ENCODE data around the gene GCLC.

DNA sequence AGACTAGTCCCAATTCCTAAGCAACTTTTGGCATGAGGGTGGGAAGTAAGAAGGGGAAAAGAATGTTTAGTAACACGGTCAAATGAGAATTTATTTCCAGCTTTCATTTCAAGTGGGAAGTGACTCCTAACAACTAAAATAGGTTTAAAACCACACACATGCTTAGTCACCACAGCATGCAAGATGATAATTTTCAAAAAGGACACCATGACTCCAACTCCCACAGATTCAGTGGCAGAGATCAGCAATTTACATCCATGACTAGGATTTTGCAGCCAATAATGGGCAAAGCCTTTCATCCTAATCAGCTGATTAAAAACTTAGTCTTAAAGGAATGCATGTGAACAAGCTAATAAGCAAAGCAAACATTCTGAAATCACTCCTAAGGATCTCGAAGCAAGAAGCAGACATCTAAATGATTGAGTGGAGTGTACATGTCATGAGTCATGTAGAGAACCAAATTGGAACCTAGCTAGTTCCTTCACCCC lies 48.1 kb upstream of the GCLC start:
- TF ChIP-seq, protein P1, sequence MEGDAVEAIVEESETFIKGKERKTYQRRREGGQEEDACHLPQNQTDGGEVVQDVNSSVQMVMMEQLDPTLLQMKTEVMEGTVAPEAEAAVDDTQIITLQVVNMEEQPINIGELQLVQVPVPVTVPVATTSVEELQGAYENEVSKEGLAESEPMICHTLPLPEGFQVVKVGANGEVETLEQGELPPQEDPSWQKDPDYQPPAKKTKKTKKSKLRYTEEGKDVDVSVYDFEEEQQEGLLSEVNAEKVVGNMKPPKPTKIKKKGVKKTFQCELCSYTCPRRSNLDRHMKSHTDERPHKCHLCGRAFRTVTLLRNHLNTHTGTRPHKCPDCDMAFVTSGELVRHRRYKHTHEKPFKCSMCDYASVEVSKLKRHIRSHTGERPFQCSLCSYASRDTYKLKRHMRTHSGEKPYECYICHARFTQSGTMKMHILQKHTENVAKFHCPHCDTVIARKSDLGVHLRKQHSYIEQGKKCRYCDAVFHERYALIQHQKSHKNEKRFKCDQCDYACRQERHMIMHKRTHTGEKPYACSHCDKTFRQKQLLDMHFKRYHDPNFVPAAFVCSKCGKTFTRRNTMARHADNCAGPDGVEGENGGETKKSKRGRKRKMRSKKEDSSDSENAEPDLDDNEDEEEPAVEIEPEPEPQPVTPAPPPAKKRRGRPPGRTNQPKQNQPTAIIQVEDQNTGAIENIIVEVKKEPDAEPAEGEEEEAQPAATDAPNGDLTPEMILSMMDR (IDR thresholded peaks at IDR 0.05) = no peak
- TF ChIP-seq POLR2A (IDR thresholded peaks at IDR 0.05) = no peak
